DOHH2 (cell line): Measurements from ENCODE around the gene CDKAL1.

Experiments
- H3F3A ChIP-seq: fragments of 200-600 bp; sonication (generic), shearing (Covaris generic); 2 replicates; pipeline ENCODE4 v1.6.0; 2016; ENCODE audit warnings: antibody characterized with exemption, mild to moderate bottlenecking; ENCODE audit not compliant: control insufficient read depth, insufficient read depth
- H3K27ac ChIP-seq: fragments of 200-600 bp; sonication (generic); 2 replicates; pipeline ENCODE4 v1.5.1; 2014; ENCODE audit warnings: low read depth, mild to moderate bottlenecking, low read length, moderate library complexity
- H3K27me3 ChIP-seq: fragments of 200-600 bp; sonication (generic); 2 replicates; pipeline ENCODE4 v1.6.1; 2014; ENCODE audit warnings: mild to moderate bottlenecking, low read length, mixed read lengths; ENCODE audit not compliant: control insufficient read depth
- H3K36me3 ChIP-seq: fragments of 200-600 bp; sonication (generic); 2 replicates; pipeline ENCODE4 v1.6.1; 2014; ENCODE audit warnings: mild to moderate bottlenecking, low read length, moderate library complexity, mixed read lengths; ENCODE audit not compliant: control insufficient read depth
- H3K4me1 ChIP-seq: fragments of 200-600 bp; sonication (generic); 2 replicates; pipeline ENCODE4 v1.6.1; 2014; ENCODE audit warnings: mild to moderate bottlenecking, low read length, mixed read lengths; ENCODE audit not compliant: control insufficient read depth
- H3K4me2 ChIP-seq: fragments of 200-600 bp; sonication (generic); 2 replicates; pipeline ENCODE4 v1.6.0; 2014; ENCODE audit warnings: mild to moderate bottlenecking, low read length, moderate library complexity
- H3K4me3 ChIP-seq: fragments of 200-600 bp; sonication (generic); 2 replicates; pipeline ENCODE4 v1.5.1; 2014; ENCODE audit warnings: mild to moderate bottlenecking, low read length, mixed read lengths
- H3K79me2 ChIP-seq: fragments of 200-600 bp; sonication (generic); 2 replicates; pipeline ENCODE4 v1.6.1; 2014; ENCODE audit warnings: mild to moderate bottlenecking, low read length, mixed read lengths; ENCODE audit not compliant: control insufficient read depth
- H3K9me2 ChIP-seq: fragments of 200-600 bp; sonication (generic); replicated peaks from 2 replicates; pipeline ENCODE4 v1.6.1; 2014; ENCODE audit warnings: mild to moderate bottlenecking, low read length, mixed read lengths; ENCODE audit not compliant: control insufficient read depth
- H3K9me3 ChIP-seq: fragments of 200-600 bp; sonication (generic); 2 replicates; pipeline ENCODE4 v1.6.1; 2014; ENCODE audit warnings: antibody characterized with exemption, low read length, mixed read lengths; ENCODE audit not compliant: control insufficient read depth, insufficient read depth
- H4K20me1 ChIP-seq: fragments of 200-600 bp; sonication (generic); 2 replicates; pipeline ENCODE4 v1.6.0; 2014; ENCODE audit warnings: low read depth, mild to moderate bottlenecking, antibody characterized with exemption, low read length, moderate library complexity; ENCODE audit not compliant: control insufficient read depth, insufficient read depth
- EZH2phosphoT487 ChIP-seq: fragments of 200-600 bp; sonication (generic); IDR thresholded peaks from 2 replicates; pipeline ENCODE4 v1.6.1; 2017; ENCODE audit warnings: borderline replicate concordance, mild to moderate bottlenecking, antibody characterized with exemption, low read length, moderate library complexity, mixed read lengths
- TF ChIP-seq, protein P1 (sequence below): fragments of 200-600 bp; sonication (generic); IDR thresholded peaks from one replicate; pipeline ENCODE4 v1.5.1; 2014; ENCODE audit warnings: antibody characterized with exemption, mild to moderate bottlenecking, low read depth, low read length; ENCODE audit not compliant: poor library complexity, severe bottlenecking

Gene CDKAL1

DNA sequence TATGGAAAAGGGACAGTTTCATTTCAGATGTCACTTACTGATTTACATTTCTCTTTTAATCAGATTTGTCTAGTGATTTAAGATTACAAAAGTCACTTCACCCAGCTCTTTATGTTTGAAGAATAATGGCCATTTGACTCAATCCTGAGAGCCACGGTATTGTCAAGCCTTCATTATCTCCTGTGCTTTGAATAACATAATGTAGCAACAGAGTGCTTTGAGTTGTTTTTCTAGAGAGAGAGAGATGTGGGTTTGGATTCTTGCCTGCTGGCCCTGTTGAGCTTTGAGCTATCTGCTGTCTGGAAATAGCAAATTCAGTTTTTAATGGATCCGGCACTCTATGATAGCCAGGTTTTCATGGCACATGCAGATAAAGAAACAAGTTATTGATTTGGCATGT lies 580.9 kb downstream of the CDKAL1 start:
- Histone ChIP-seq H3K27me3 (no peaks in the 10 kb centered on the region), H3K27ac (no peak overlapping the region), H3K4me2 (no peak overlapping the region), H4K20me1 (no peaks in the 10 kb centered on the region), H3K9me3 (no peaks in the 10 kb centered on the region), H3F3A (no peaks in the 10 kb centered on the region), H3K4me1 (peaks cover 26% of the 10 kb centered on the region), H3K36me3 (no peaks in the 10 kb centered on the region), H3K4me3 (no peak overlapping the region), H3K79me2 (no peaks in the 10 kb centered on the region), H3K9me2 (no peaks in the 10 kb centered on the region)
- TF ChIP-seq, protein P1, sequence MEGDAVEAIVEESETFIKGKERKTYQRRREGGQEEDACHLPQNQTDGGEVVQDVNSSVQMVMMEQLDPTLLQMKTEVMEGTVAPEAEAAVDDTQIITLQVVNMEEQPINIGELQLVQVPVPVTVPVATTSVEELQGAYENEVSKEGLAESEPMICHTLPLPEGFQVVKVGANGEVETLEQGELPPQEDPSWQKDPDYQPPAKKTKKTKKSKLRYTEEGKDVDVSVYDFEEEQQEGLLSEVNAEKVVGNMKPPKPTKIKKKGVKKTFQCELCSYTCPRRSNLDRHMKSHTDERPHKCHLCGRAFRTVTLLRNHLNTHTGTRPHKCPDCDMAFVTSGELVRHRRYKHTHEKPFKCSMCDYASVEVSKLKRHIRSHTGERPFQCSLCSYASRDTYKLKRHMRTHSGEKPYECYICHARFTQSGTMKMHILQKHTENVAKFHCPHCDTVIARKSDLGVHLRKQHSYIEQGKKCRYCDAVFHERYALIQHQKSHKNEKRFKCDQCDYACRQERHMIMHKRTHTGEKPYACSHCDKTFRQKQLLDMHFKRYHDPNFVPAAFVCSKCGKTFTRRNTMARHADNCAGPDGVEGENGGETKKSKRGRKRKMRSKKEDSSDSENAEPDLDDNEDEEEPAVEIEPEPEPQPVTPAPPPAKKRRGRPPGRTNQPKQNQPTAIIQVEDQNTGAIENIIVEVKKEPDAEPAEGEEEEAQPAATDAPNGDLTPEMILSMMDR = no peak
- no peak for TF ChIP-seq EZH2phosphoT487

DNA sequence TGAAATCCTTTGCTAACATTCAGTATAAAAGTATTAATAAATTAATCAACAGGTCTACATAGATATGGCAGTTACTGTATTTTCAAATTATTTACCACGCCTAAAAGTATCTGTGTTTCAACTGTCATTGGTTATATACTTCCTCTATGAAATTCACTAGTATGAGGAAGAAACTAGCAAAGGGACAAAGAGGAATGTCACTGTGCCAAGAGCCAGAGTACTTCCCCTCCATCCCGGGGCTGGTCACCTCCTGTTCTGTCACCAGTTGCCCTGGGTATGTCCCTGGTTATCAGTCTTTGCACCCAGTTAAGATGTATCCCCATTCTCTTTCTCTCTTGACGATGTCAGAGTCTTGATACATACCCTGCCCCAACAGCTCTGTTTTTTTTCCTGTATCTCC lies 582.5 kb downstream of the CDKAL1 start:
- Histone ChIP-seq H3K79me2 (no peaks in the 10 kb centered on the region), H3K27ac (no peak overlapping the region), H3F3A (no peaks in the 10 kb centered on the region), H3K4me1 (peaks cover 12% of the 10 kb centered on the region), H3K9me3 (no peaks in the 10 kb centered on the region), H3K27me3 (no peaks in the 10 kb centered on the region), H3K9me2 (no peaks in the 10 kb centered on the region), H3K36me3 (no peaks in the 10 kb centered on the region), H3K4me2 (no peak overlapping the region), H4K20me1 (no peaks in the 10 kb centered on the region), H3K4me3 (no peak overlapping the region)
- no peak for TF ChIP-seq EZH2phosphoT487
- TF ChIP-seq, protein P1 = no peak

DNA sequence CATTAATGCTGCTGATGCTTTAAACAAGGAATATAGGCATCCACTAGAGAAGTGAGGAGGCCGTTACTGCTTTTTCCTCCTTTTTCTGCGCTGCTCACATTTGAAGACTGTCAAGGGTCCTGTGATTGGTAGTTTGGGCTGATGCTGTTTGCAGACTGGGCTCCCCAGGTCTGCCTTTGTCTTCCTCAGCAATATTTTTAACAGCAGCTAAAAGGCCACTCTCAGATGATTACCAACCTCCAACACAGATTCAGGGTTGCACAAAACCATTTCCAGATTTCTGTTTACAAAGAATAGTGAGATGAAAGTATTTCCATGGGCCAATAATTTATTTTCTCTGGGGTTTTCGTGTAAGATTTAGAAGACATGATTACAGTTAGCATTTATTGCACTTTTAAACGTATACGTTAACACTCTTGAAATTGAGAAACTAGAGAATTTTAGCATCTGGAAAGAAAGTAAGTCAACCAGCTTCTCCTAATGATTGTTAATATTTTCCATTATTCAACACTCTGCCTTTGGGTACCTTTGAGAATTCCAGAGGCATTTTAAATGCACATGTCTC lies 584.0 kb downstream of the CDKAL1 start:
- Histone ChIP-seq H3K9me3 (no peaks in the 10 kb centered on the region), H3K27ac (no peak overlapping the region), H3K4me1 (no peaks in the 10 kb centered on the region), H3K9me2 (no peaks in the 10 kb centered on the region), H3F3A (no peaks in the 10 kb centered on the region), H3K36me3 (no peaks in the 10 kb centered on the region), H4K20me1 (no peaks in the 10 kb centered on the region), H3K79me2 (no peaks in the 10 kb centered on the region), H3K4me2 (no peak overlapping the region), H3K4me3 (no peak overlapping the region), H3K27me3 (no peaks in the 10 kb centered on the region)
- TF ChIP-seq EZH2phosphoT487 = no peak
- TF ChIP-seq, protein P1 = no peak
